ENCODE measurements around the gene DUOXA1.

GRCh38 chr15:45112591-45113379 is 16.9 kb downstream of the DUOXA1 start:
- TF ChIP-seq CTCF (IDR thresholded peaks at IDR 0.05) = no peak
- no peak for TF ChIP-seq TP53 (CRISPR knock-in tag; IDR thresholded peaks at IDR 0.05)
- TF ChIP-seq CREM (CRISPR knock-in tag; IDR thresholded peaks at IDR 0.05) = no peak
- no peak for TF ChIP-seq ZNF423 (CRISPR knock-in tag; IDR thresholded peaks at IDR 0.05)
